Stimulated activated CD4-positive, alpha-beta T cell treated with anti-CD3 and anti-CD28 coated beads, Interleukin-2, amount 100 ng/mL, for 4 hours (primary cell): Measurements from ENCODE around the gene ZRANB3.

Source experiments
- DNase-seq: peaks from one replicate; pipeline ENCODE4 v3.0.0-alpha.2; 2020; ENCODE audit warnings: low read depth

ZRANB3 gene

GRCh38 chr2:135248611-135249010 lies 282.4 kb downstream of the ZRANB3 start:
- no peak for DNase-seq

GRCh38 chr2:135246711-135247270 lies 284.2 kb downstream of the ZRANB3 start:
- DNase-seq: no peak

- DNase-seq: no peak
These were observed 285.9 kb downstream of the ZRANB3 start for GRCh38 chr2:135245071-135245470.

- no peak for DNase-seq
These were observed 292.4 kb downstream of the ZRANB3 start for GRCh38 chr2:135238651-135239050.

GRCh38 chr2:135230150-135230549 lies 300.9 kb downstream of the ZRANB3 start:
- DNase-seq: no peak

GRCh38 chr2:135227386-135227785 lies 303.6 kb downstream of the ZRANB3 start:
- DNase-seq: no peak

GRCh38 chr2:135226961-135227360 lies 304.1 kb downstream of the ZRANB3 start:
- DNase-seq: no peak

GRCh38 chr2:135225781-135226180 lies 305.2 kb downstream of the ZRANB3 start:
- DNase-seq: no peak

- DNase-seq: no peak
These were observed 311.8 kb downstream of the ZRANB3 start for GRCh38 chr2:135219226-135219625.

- DNase-seq: no peak
These were observed 312.6 kb downstream of the ZRANB3 start for GRCh38 chr2:135218426-135218825.

- DNase-seq: no peak
These were observed 318.3 kb downstream of the ZRANB3 start for GRCh38 chr2:135212757-135213156.

- DNase-seq: no peak
These were observed 323.0 kb downstream of the ZRANB3 start for GRCh38 chr2:135208016-135208415.

GRCh38 chr2:135203944-135204343 lies 327.1 kb downstream of the ZRANB3 start:
- no peak for DNase-seq

GRCh38 chr2:135202751-135203150 lies 328.3 kb downstream of the ZRANB3 start:
- DNase-seq: no peak

GRCh38 chr2:135198481-135198880 lies 332.5 kb downstream of the ZRANB3 start:
- DNase-seq: no peak

- no peak for DNase-seq
These were observed 340.2 kb downstream of the ZRANB3 start for GRCh38 chr2:135190799-135191198.

- no peak for DNase-seq
These were observed 341.9 kb downstream of the ZRANB3 start for GRCh38 chr2:135189148-135189547.

- DNase-seq: no peak
These were observed 343.7 kb downstream of the ZRANB3 start for GRCh38 chr2:135187270-135187669.

GRCh38 chr2:135186054-135186453 lies 345.0 kb downstream of the ZRANB3 start:
- no peak for DNase-seq

- DNase-seq: no peak
These were observed 347.2 kb downstream of the ZRANB3 start for GRCh38 chr2:135183822-135184221.

- no peak for DNase-seq
These were observed 348.4 kb downstream of the ZRANB3 start for GRCh38 chr2:135182601-135183000.

- DNase-seq: no peak
These were observed 348.8 kb downstream of the ZRANB3 start for GRCh38 chr2:135182190-135182589.

- DNase-seq: no peak
These were observed 351.3 kb downstream of the ZRANB3 start for GRCh38 chr2:135179689-135180088.

- DNase-seq: no peak
These were observed 355.8 kb downstream of the ZRANB3 start for GRCh38 chr2:135175177-135175576.

- no peak for DNase-seq
These were observed 356.3 kb downstream of the ZRANB3 start for GRCh38 chr2:135174810-135175093.
